ENCODE measurements around the gene SLC39A11.

GRCh38 chr17:72974605-72975232 lies 117.8 kb downstream of the SLC39A11 start:
- TF ChIP-seq MAX (IDR thresholded peaks at IDR 0.05) = no peak
- no peak for TF ChIP-seq NFIC (IDR thresholded peaks at IDR 0.05)
- TF ChIP-seq TAF1 (IDR thresholded peaks at IDR 0.05; ENCODE audit: low read depth) = no peak
- no peak for TF ChIP-seq EGR1 (IDR thresholded peaks at IDR 0.05)
- no peak for TF ChIP-seq REST (IDR thresholded peaks at IDR 0.05; ENCODE audit: low read depth)
- no peak for TF ChIP-seq RAD21 (IDR thresholded peaks at IDR 0.05; ENCODE audit: low read depth)
- no peak for TF ChIP-seq EP300 (IDR thresholded peaks at IDR 0.05; ENCODE audit: borderline replicate concordance)
- TF ChIP-seq CREB1 (IDR thresholded peaks at IDR 0.05; ENCODE audit: low read depth) = no peak
